HepG2 (cell line): ENCODE data around the gene HPD. TPM values are rescaled to one million over a fixed set of nuclear protein-coding genes. Genes with fewer than 3 reads are reported as not detected.
A peak's percentile ranks its signal among the peaks of the same experiment; 100 is the strongest.

ENCODE experiments used
- ARHGAP35 ChIP-seq: sonication (generic); formaldehyde crosslinking; IDR thresholded peaks from 2 replicates; pipeline ENCODE4 v1.9.0; 2022; ENCODE audit warnings: mild to moderate bottlenecking, inconsistent platforms, moderate library complexity, missing genetic modification reagents, borderline replicate concordance
- HDAC6 ChIP-seq: fragments of 200-600 bp; sonication (generic); IDR thresholded peaks from 2 replicates; pipeline ENCODE4 v1.7.0; 2017; ENCODE audit warnings: mild to moderate bottlenecking, antibody characterized with exemption, low read length, low read depth
- IKZF1 ChIP-seq: fragments of 450-650 bp; IDR thresholded peaks from 2 replicates; pipeline ENCODE4 v1.7.1; 2016
- MZF1 ChIP-seq: sonication (generic); formaldehyde crosslinking; IDR thresholded peaks from 2 replicates; pipeline ENCODE4 v1.8.1; 2023; ENCODE audit warnings: mild to moderate bottlenecking, missing genetic modification reagents, borderline replicate concordance
- NFYC ChIP-seq: IDR thresholded peaks from 2 replicates; pipeline ENCODE4 v1.6.1; 2016; ENCODE audit warnings: missing genetic modification reagents, missing compliant biosample characterization
- SMARCE1 ChIP-seq: fragments of 450-650 bp; IDR thresholded peaks from 2 replicates; pipeline ENCODE4 v1.6.1; 2017; ENCODE audit warnings: borderline replicate concordance
- SP4 ChIP-seq: sonication (generic); formaldehyde crosslinking; IDR thresholded peaks from 2 replicates; pipeline ENCODE4 v1.8.1; 2023; ENCODE audit warnings: mild to moderate bottlenecking, missing genetic modification reagents
- ZNF264 ChIP-seq: sonication (generic); formaldehyde crosslinking; IDR thresholded peaks from 2 replicates; pipeline ENCODE4 v1.4.0; 2020; ENCODE audit warnings: missing genetic modification reagents
- ZNF383 ChIP-seq: sonication (generic); formaldehyde crosslinking; IDR thresholded peaks from 2 replicates; pipeline ENCODE4 v1.4.0; 2020; ENCODE audit warnings: missing genetic modification reagents, mild to moderate bottlenecking, borderline replicate concordance
- ZNF562 ChIP-seq: sonication (generic); formaldehyde crosslinking; IDR thresholded peaks from 2 replicates; pipeline ENCODE4 v1.8.0; 2022; ENCODE audit warnings: missing genetic modification reagents, borderline replicate concordance
- polyA plus RNA-seq, 8 experiments: library from polyadenylated mRNA; depleted of rRNA in 3 of 8; stranded (reverse) in 7 of 8; unstranded in 1 of 8; fragments of >200 nt; fragmentation: Illumina TruSeq in 4 of 8; extraction: Trizol in 4 of 8; gene quantifications; 2 replicates each; pipeline versions ENCODE4 v1.2.1 to v1.2.3, GENCODE V29; 2011 to 2016; ENCODE audit warnings: low read depth in 4 of 8, missing spikeins in 1 of 8, mixed read lengths in 1 of 8; ENCODE audit not compliant: insufficient read depth in 1 of 8
- total RNA-seq, 5 experiments: library from RNA; depleted of rRNA; stranded (reverse); fragments of >200 nt; fragmentation: Illumina TruSeq; extraction: Trizol; gene quantifications; 2 replicates each; pipeline ENCODE4 v1.2.3, GENCODE V29; 2016; ENCODE audit warnings: low read depth in 1 of 5
- TF ChIP-seq, protein P1 (sequence below): sonication (generic); formaldehyde crosslinking; conservative IDR thresholded peaks from 2 replicates; pipeline ENCODE4 v1.4.0; 2020; ENCODE audit warnings: missing genetic modification reagents
- TF ChIP-seq, protein P2 (sequence below): sonication (generic); formaldehyde crosslinking; IDR thresholded peaks from 2 replicates; pipeline ENCODE4 v1.9.0; 2021; ENCODE audit warnings: mild to moderate bottlenecking, missing genetic modification reagents
- TF ChIP-seq, protein P3 (sequence below): sonication (generic); formaldehyde crosslinking; IDR thresholded peaks from 2 replicates; pipeline ENCODE4 v1.5.0; 2020; ENCODE audit warnings: missing genetic modification reagents, mild to moderate bottlenecking, borderline replicate concordance
- TF ChIP-seq, protein P4 (sequence below): sonication (generic); formaldehyde crosslinking; conservative IDR thresholded peaks from 2 replicates; pipeline ENCODE4 v1.4.0; 2020; ENCODE audit warnings: mild to moderate bottlenecking, missing genetic modification reagents, moderate library complexity

The HPD gene
- total and polyA plus RNA-seq, 2 of the 13 experiments (the other 11 are each of a cell fraction or from before 2014, with no cell fraction given): 120 to 195 TPM

DNA sequence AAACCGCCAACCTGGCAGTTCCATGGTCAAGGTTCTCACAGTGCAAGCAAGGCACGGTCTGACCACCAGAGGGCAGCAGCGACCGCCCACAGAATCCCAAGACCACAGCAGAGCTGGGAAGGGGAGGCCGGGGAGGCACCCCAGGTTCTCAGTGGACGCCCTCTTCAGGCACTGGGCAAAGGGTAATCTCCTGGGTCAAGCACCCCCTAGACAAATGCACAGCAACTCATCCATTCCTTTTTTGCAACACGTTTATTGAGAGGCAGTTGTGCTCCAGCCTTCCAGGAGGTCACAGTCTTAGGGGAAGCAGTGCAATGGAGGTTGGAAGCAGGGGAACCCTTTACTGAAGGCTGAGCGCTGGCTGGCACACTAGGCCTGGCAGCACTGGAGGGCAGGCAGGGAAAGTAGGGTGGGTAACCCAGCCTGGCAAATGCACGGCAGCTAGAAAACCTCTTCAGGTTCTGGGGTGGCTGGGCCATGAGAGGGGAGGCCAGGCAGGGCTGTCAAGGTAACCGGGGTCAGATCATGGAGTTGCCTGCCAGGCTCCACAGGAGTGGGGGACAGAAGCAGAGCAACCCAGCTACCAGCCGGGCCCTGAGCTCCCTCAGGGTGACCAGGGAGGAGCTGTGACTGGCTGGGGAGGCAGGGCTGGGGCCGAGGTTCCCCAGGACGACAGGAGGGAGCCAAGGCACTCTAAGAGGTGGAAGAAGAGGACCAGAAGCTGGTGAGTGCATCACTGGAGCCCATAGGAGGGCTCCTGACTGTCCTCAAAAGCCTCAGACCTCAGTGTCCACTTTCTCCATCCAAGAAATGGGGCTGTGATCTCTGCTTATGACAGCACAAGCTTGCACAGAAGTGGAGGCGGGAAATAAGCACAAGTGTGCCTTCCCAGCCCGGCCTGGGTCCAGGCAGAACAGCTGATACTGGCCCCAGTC, 63.4 kb downstream of the HPD start (continued):
- TF ChIP-seq, protein P1, sequence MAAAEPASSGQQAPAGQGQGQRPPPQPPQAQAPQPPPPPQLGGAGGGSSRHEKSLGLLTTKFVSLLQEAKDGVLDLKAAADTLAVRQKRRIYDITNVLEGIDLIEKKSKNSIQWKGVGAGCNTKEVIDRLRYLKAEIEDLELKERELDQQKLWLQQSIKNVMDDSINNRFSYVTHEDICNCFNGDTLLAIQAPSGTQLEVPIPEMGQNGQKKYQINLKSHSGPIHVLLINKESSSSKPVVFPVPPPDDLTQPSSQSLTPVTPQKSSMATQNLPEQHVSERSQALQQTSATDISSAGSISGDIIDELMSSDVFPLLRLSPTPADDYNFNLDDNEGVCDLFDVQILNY (CRISPR knock-in tag): 0 out of 2 replicates have a peak, but pooled peaks have one; percentile 8
- TF ChIP-seq SMARCE1 (no peak), ZNF562 (CRISPR knock-in tag) (no peak), IKZF1 (no peak), NFYC (CRISPR knock-in tag) (peak; percentile 9; the same call in 1 of the 2 replicates), ZNF264 (CRISPR knock-in tag) (no peak), MZF1 (CRISPR knock-in tag) (no peak), ZNF383 (CRISPR knock-in tag) (no peak), ARHGAP35 (CRISPR knock-in tag) (no peak), HDAC6 (no peak), SP4 (CRISPR knock-in tag) (no peak)
- TF ChIP-seq, protein P2, sequence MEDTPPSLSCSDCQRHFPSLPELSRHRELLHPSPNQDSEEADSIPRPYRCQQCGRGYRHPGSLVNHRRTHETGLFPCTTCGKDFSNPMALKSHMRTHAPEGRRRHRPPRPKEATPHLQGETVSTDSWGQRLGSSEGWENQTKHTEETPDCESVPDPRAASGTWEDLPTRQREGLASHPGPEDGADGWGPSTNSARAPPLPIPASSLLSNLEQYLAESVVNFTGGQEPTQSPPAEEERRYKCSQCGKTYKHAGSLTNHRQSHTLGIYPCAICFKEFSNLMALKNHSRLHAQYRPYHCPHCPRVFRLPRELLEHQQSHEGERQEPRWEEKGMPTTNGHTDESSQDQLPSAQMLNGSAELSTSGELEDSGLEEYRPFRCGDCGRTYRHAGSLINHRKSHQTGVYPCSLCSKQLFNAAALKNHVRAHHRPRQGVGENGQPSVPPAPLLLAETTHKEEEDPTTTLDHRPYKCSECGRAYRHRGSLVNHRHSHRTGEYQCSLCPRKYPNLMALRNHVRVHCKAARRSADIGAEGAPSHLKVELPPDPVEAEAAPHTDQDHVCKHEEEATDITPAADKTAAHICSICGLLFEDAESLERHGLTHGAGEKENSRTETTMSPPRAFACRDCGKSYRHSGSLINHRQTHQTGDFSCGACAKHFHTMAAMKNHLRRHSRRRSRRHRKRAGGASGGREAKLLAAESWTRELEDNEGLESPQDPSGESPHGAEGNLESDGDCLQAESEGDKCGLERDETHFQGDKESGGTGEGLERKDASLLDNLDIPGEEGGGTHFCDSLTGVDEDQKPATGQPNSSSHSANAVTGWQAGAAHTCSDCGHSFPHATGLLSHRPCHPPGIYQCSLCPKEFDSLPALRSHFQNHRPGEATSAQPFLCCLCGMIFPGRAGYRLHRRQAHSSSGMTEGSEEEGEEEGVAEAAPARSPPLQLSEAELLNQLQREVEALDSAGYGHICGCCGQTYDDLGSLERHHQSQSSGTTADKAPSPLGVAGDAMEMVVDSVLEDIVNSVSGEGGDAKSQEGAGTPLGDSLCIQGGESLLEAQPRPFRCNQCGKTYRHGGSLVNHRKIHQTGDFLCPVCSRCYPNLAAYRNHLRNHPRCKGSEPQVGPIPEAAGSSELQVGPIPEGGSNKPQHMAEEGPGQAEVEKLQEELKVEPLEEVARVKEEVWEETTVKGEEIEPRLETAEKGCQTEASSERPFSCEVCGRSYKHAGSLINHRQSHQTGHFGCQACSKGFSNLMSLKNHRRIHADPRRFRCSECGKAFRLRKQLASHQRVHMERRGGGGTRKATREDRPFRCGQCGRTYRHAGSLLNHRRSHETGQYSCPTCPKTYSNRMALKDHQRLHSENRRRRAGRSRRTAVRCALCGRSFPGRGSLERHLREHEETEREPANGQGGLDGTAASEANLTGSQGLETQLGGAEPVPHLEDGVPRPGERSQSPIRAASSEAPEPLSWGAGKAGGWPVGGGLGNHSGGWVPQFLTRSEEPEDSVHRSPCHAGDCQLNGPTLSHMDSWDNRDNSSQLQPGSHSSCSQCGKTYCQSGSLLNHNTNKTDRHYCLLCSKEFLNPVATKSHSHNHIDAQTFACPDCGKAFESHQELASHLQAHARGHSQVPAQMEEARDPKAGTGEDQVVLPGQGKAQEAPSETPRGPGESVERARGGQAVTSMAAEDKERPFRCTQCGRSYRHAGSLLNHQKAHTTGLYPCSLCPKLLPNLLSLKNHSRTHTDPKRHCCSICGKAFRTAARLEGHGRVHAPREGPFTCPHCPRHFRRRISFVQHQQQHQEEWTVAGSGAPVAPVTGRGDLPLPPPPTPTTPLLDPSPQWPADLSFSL (CRISPR knock-in tag): no peak
- TF ChIP-seq, protein P3, sequence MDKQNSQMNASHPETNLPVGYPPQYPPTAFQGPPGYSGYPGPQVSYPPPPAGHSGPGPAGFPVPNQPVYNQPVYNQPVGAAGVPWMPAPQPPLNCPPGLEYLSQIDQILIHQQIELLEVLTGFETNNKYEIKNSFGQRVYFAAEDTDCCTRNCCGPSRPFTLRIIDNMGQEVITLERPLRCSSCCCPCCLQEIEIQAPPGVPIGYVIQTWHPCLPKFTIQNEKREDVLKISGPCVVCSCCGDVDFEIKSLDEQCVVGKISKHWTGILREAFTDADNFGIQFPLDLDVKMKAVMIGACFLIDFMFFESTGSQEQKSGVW (CRISPR knock-in tag): no peak
- TF ChIP-seq, protein P4, sequence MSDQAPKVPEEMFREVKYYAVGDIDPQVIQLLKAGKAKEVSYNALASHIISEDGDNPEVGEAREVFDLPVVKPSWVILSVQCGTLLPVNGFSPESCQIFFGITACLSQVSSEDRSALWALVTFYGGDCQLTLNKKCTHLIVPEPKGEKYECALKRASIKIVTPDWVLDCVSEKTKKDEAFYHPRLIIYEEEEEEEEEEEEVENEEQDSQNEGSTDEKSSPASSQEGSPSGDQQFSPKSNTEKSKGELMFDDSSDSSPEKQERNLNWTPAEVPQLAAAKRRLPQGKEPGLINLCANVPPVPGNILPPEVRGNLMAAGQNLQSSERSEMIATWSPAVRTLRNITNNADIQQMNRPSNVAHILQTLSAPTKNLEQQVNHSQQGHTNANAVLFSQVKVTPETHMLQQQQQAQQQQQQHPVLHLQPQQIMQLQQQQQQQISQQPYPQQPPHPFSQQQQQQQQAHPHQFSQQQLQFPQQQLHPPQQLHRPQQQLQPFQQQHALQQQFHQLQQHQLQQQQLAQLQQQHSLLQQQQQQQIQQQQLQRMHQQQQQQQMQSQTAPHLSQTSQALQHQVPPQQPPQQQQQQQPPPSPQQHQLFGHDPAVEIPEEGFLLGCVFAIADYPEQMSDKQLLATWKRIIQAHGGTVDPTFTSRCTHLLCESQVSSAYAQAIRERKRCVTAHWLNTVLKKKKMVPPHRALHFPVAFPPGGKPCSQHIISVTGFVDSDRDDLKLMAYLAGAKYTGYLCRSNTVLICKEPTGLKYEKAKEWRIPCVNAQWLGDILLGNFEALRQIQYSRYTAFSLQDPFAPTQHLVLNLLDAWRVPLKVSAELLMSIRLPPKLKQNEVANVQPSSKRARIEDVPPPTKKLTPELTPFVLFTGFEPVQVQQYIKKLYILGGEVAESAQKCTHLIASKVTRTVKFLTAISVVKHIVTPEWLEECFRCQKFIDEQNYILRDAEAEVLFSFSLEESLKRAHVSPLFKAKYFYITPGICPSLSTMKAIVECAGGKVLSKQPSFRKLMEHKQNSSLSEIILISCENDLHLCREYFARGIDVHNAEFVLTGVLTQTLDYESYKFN: no peak
